Measurements from ENCODE around the gene SLC33A1. TPM values are rescaled to one million over a fixed set of nuclear protein-coding genes. Genes with fewer than 3 reads are reported as not detected.
"Not testable (repeated sequence)": the region's sequence is repeated elsewhere in the genome, so short reads cannot be mapped to it uniquely, and the experiment has no call there.

SLC33A1 gene
- total and polyA plus RNA-seq, 2 experiments from 2014 or later, result 12.5 to 33.5 TPM

DNA sequence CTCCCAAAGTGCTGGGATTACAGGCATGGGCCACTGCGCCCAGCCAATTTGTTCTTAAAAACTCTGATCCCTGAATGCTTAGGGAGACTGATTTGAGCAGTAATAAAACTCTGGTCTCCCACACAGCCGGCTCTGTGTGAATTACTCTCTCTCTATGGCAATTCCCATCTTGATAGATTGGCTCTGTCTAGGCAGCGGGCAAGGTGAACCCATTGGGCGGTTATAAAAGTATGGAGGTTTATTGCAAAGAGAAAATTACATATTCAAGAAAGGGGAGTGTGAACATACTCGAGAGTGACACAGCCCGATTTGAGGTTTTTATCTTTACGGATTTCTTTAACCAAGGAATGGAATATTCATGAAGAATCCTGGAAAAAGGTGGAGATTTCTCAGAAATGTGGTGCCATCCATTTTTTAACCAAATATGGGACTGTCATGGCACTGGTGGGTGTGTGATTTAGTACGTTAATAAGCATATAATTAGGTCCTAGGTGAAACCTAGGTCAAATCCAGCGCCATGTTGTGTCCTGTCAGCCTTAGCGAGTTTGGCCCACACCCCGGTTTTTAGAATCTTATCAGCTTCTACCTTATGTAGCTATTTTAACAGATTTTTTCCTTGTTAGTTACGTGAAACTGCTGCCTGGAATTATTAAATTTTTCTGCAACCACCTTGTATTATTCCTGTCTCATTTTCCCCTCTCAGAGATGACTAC lies 9.0 kb upstream of the SLC33A1 start:
- no peaks in the 10 kb centered on the region for H3K79me2 ChIP-seq (replicated peaks; ENCODE audit: insufficient read depth)
- no peaks in the 10 kb centered on the region for H3F3A ChIP-seq (replicated peaks; ENCODE audit: low read depth)
- H3K9me2 ChIP-seq (ENCODE audit: insufficient read depth), result no peaks in the 10 kb centered on the region; the same call in 1 of the 2 replicates
- H3K27me3 ChIP-seq (ENCODE audit: insufficient read depth), result no peaks in the 10 kb centered on the region
- no peak overlapping the region for H3K4me3 ChIP-seq
- H3K27ac ChIP-seq (ENCODE audit: low read depth), result peak overlapping the region; percentile 36; the same call in 1 of the 2 replicates
- H3K27me3 Mint-ChIP-seq (ENCODE audit: insufficient read depth, low read depth, poor library complexity), result peaks cover 2% of the 10 kb centered on the region
- no peaks in the 10 kb centered on the region; the same call in 2 of the 3 replicates for H3K9me3 Mint-ChIP-seq
- H3K4me1 Mint-ChIP-seq, result no peaks in the 10 kb centered on the region
- no peak for TF ChIP-seq NANOG (IDR thresholded peaks at IDR 0.05; ENCODE audit: borderline replicate concordance)
- no peak for TF ChIP-seq ZNF114 (CRISPR knock-in tag; IDR thresholded peaks at IDR 0.05)
- TF ChIP-seq POLR2AphosphoS5 (IDR thresholded peaks at IDR 0.05; ENCODE audit: low read depth), result no peak
- TF ChIP-seq EZH2phosphoT487 (IDR thresholded peaks at IDR 0.05; ENCODE audit: unreplicated experiment), result no peak
- TF ChIP-seq, protein P1, sequence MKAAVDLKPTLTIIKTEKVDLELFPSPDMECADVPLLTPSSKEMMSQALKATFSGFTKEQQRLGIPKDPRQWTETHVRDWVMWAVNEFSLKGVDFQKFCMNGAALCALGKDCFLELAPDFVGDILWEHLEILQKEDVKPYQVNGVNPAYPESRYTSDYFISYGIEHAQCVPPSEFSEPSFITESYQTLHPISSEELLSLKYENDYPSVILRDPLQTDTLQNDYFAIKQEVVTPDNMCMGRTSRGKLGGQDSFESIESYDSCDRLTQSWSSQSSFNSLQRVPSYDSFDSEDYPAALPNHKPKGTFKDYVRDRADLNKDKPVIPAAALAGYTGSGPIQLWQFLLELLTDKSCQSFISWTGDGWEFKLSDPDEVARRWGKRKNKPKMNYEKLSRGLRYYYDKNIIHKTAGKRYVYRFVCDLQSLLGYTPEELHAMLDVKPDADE (IDR thresholded peaks at IDR 0.05), result no peak
- TF ChIP-seq, protein P2, sequence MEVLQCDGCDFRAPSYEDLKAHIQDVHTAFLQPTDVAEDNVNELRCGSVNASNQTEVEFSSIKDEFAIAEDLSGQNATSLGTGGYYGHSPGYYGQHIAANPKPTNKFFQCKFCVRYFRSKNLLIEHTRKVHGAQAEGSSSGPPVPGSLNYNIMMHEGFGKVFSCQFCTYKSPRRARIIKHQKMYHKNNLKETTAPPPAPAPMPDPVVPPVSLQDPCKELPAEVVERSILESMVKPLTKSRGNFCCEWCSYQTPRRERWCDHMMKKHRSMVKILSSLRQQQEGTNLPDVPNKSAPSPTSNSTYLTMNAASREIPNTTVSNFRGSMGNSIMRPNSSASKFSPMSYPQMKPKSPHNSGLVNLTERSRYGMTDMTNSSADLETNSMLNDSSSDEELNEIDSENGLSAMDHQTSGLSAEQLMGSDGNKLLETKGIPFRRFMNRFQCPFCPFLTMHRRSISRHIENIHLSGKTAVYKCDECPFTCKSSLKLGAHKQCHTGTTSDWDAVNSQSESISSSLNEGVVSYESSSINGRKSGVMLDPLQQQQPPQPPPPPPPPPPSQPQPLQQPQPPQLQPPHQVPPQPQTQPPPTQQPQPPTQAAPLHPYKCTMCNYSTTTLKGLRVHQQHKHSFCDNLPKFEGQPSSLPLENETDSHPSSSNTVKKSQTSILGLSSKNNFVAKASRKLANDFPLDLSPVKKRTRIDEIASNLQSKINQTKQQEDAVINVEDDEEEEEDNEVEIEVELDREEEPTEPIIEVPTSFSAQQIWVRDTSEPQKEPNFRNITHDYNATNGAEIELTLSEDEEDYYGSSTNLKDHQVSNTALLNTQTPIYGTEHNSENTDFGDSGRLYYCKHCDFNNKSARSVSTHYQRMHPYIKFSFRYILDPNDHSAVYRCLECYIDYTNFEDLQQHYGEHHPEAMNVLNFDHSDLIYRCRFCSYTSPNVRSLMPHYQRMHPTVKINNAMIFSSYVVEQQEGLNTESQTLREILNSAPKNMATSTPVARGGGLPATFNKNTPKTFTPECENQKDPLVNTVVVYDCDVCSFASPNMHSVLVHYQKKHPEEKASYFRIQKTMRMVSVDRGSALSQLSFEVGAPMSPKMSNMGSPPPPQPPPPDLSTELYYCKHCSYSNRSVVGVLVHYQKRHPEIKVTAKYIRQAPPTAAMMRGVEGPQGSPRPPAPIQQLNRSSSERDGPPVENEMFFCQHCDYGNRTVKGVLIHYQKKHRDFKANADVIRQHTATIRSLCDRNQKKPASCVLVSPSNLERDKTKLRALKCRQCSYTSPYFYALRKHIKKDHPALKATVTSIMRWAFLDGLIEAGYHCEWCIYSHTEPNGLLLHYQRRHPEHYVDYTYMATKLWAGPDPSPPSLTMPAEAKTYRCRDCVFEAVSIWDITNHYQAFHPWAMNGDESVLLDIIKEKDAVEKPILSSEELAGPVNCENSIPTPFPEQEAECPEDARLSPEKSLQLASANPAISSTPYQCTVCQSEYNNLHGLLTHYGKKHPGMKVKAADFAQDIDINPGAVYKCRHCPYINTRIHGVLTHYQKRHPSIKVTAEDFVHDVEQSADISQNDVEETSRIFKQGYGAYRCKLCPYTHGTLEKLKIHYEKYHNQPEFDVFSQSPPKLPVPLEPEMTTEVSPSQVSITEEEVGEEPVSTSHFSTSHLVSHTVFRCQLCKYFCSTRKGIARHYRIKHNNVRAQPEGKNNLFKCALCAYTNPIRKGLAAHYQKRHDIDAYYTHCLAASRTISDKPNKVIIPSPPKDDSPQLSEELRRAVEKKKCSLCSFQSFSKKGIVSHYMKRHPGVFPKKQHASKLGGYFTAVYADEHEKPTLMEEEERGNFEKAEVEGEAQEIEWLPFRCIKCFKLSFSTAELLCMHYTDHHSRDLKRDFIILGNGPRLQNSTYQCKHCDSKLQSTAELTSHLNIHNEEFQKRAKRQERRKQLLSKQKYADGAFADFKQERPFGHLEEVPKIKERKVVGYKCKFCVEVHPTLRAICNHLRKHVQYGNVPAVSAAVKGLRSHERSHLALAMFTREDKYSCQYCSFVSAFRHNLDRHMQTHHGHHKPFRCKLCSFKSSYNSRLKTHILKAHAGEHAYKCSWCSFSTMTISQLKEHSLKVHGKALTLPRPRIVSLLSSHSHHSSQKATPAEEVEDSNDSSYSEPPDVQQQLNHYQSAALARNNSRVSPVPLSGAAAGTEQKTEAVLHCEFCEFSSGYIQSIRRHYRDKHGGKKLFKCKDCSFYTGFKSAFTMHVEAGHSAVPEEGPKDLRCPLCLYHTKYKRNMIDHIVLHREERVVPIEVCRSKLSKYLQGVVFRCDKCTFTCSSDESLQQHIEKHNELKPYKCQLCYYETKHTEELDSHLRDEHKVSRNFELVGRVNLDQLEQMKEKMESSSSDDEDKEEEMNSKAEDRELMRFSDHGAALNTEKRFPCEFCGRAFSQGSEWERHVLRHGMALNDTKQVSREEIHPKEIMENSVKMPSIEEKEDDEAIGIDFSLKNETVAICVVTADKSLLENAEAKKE (CRISPR knock-in tag; IDR thresholded peaks at IDR 0.05), result no peak
- TF ChIP-seq JUNB (IDR thresholded peaks at IDR 0.05; ENCODE audit: unreplicated experiment), result no peak
- TF ChIP-seq, protein P3, sequence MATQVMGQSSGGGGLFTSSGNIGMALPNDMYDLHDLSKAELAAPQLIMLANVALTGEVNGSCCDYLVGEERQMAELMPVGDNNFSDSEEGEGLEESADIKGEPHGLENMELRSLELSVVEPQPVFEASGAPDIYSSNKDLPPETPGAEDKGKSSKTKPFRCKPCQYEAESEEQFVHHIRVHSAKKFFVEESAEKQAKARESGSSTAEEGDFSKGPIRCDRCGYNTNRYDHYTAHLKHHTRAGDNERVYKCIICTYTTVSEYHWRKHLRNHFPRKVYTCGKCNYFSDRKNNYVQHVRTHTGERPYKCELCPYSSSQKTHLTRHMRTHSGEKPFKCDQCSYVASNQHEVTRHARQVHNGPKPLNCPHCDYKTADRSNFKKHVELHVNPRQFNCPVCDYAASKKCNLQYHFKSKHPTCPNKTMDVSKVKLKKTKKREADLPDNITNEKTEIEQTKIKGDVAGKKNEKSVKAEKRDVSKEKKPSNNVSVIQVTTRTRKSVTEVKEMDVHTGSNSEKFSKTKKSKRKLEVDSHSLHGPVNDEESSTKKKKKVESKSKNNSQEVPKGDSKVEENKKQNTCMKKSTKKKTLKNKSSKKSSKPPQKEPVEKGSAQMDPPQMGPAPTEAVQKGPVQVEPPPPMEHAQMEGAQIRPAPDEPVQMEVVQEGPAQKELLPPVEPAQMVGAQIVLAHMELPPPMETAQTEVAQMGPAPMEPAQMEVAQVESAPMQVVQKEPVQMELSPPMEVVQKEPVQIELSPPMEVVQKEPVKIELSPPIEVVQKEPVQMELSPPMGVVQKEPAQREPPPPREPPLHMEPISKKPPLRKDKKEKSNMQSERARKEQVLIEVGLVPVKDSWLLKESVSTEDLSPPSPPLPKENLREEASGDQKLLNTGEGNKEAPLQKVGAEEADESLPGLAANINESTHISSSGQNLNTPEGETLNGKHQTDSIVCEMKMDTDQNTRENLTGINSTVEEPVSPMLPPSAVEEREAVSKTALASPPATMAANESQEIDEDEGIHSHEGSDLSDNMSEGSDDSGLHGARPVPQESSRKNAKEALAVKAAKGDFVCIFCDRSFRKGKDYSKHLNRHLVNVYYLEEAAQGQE (IDR thresholded peaks at IDR 0.05; ENCODE audit: unreplicated experiment), result no peak
- TF ChIP-seq CREB1 (CRISPR knock-in tag; IDR thresholded peaks at IDR 0.05; ENCODE audit: low read depth), result no peak
- H2AFZ ChIP-seq, result peak overlapping the region; percentile 29; the same call in 1 of the 2 replicates
- H3K27ac Mint-ChIP-seq, result no peak overlapping the region
- H3K36me3 Mint-ChIP-seq (ENCODE audit: low read depth), result no peaks in the 10 kb centered on the region
- DNase-seq (ENCODE audit: low spot score) (no peak), ATAC-seq (no peak)
- H3K4me3 Mint-ChIP-seq, result no peak overlapping the region
- no peaks in the 10 kb centered on the region for H3K36me3 ChIP-seq (ENCODE audit: insufficient read depth)
- H4K20me1 ChIP-seq (replicated peaks; ENCODE audit: insufficient read depth), result no peaks in the 10 kb centered on the region
- no peaks in the 10 kb centered on the region for H3K4me1 ChIP-seq (ENCODE audit: insufficient read depth)
- H3K4me2 ChIP-seq, result no peak overlapping the region

DNA sequence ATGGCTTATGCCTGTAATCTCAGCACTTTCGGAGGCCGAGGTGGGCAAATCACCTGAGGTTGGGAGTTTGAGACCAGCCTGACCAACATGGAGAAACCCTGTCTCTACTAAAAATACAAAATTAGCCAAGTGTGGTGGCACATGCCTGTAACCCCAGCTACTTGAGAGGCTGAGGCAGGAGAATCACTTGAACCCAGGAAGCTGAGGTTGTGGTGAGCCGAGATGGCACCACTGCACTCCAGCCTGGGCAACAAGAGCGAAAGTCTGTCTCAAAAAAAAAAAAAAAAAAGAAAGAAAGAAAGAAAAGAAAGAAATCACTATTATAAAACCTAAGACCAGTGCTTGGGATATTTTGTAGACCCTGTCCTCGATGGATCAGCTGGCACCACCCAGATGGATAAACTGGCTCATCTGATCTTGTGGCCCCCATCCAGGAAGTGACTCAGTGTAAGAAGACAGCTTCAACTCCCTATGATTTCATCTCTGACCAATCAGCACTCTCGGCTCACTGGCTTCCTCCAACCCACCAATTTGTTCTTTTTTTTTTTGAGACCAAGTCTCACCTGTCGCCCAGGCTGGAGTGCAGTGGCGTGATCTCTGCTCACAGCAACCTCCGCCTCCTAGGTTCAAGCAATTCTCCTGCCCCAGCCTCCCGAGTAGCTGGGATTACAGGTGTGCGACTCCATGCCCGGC lies 8.2 kb upstream of the SLC33A1 start:
- H3K27me3 Mint-ChIP-seq (ENCODE audit: insufficient read depth, low read depth, poor library complexity); H3F3A ChIP-seq (replicated peaks; ENCODE audit: low read depth); H4K20me1 ChIP-seq (replicated peaks; ENCODE audit: insufficient read depth); H3K4me3 ChIP-seq; H3K27me3 ChIP-seq (ENCODE audit: insufficient read depth); ATAC-seq; H3K4me1 Mint-ChIP-seq; H3K4me1 ChIP-seq (ENCODE audit: insufficient read depth); H3K79me2 ChIP-seq (replicated peaks; ENCODE audit: insufficient read depth); H3K36me3 Mint-ChIP-seq (ENCODE audit: low read depth); H3K4me2 ChIP-seq; H3K9me2 ChIP-seq (ENCODE audit: insufficient read depth); H3K4me3 Mint-ChIP-seq; H3K27ac ChIP-seq (ENCODE audit: low read depth); H3K9me3 Mint-ChIP-seq; H3K27ac Mint-ChIP-seq; H3K36me3 ChIP-seq (ENCODE audit: insufficient read depth): not testable (repeated sequence)
- DNase-seq (ENCODE audit: low spot score), result peak; percentile 41
- peak overlapping the region; percentile 29; the same call in 1 of the 2 replicates for H2AFZ ChIP-seq

Measured in GM23338 (cell line).